Esophagus squamous epithelium (tissue), 4 donors: ENCODE data around the gene HK2.

ENCODE experiments used
- CTCF ChIP-seq, 6 experiments: fragments of 450-650 bp in 4 of 6; fragments of 200-600 bp in 2 of 6; sonication (generic) in 2 of 6; IDR thresholded peaks; one replicate each; pipeline ENCODE4 v1.5.1; 2016 to 2019; ENCODE audit warnings: antibody characterized with exemption in 6 of 6, mild to moderate bottlenecking in 4 of 6, moderate library complexity in 4 of 6
- POLR2A ChIP-seq, 4 donors: fragments of 450-650 bp; IDR thresholded peaks; one replicate each; pipeline ENCODE4 v1.6.1; 2017; ENCODE audit warnings: antibody characterized with exemption in 4 of 4, mild to moderate bottlenecking in 4 of 4, moderate library complexity in 3 of 4

DNA sequence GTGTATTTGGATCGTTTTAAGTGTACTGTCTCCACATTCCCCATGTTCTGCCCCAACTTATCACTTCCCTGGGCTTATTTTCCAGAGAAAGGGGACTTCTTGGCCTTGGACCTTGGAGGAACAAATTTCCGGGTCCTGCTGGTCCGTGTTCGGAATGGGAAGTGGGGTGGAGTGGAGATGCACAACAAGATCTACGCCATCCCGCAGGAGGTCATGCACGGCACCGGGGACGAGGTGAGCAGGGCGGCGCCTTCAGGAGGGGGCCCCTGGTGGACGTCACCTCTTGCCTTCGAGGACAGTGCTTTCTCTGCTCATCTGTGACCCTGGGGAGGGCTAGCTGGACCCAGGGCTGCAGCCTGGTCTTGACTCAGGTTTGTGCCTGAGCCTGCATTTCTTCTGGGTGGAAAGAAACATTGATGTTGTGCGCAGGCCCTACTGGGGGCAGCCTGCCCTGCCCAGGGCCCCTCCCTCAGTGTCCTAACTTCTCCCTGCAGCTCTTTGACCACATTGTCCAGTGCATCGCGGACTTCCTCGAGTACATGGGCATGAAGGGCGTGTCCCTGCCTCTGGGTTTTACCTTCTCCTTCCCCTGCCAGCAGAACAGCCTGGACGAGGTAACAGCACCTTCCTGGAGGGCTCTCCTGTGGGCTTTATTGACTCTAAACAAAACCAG is 47.8 kb downstream of the HK2 start:
- no peak for TF ChIP-seq CTCF (IDR thresholded peaks at IDR 0.05)
- TF ChIP-seq POLR2A (IDR thresholded peaks at IDR 0.05): no peak
